Peyer's patch (tissue), 4 donors: ENCODE measurements around the gene OTUB2. TPM values are rescaled to one million over a fixed set of nuclear protein-coding genes. Genes with fewer than 3 reads are reported as not detected.

Experiments
- DNase-seq, 3 donors: peaks; one replicate each; pipeline ENCODE4 v3.0.0-alpha.2; 2017 to 2019
- H3K27ac ChIP-seq, 4 donors: fragments of 200-600 bp; sonication (generic); one replicate each; pipeline ENCODE4 v1.5.1; 2016 to 2019
- H3K27me3 ChIP-seq, 2 donors: fragments of 200-600 bp; sonication (generic); one replicate each; pipeline ENCODE4 v1.5.1; 2019
- H3K36me3 ChIP-seq, 3 donors: fragments of 200-600 bp; sonication (generic); one replicate each; pipeline ENCODE4 v1.5.1; 2016 to 2019
- H3K4me1 ChIP-seq, 4 donors: fragments of 200-600 bp; sonication (generic); one replicate each; pipeline ENCODE4 v1.5.1; 2016 to 2019
- H3K4me3 ChIP-seq, 4 donors: fragments of 200-600 bp; sonication (generic); 1 replicate in 3 of 4; 2 replicates in 1 of 4; pipeline ENCODE4 v1.5.1; 2016 to 2019; ENCODE audit warnings: mild to moderate bottlenecking in 1 of 4
- H3K9me3 ChIP-seq, 4 donors: fragments of 200-600 bp; sonication (generic); one replicate each; pipeline ENCODE4 v1.5.1; 2016 to 2019; ENCODE audit warnings: mild to moderate bottlenecking in 1 of 4
- CTCF ChIP-seq, 6 experiments: fragments of 450-650 bp in 4 of 6; fragments of 200-600 bp in 2 of 6; sonication (generic) in 1 of 6; IDR thresholded peaks; one replicate each; pipeline ENCODE4 v1.5.1; 2017 to 2019; ENCODE audit warnings: antibody characterized with exemption in 6 of 6, mild to moderate bottlenecking in 3 of 6, moderate library complexity in 1 of 6
- POLR2A ChIP-seq, 2 donors: fragments of 450-650 bp; IDR thresholded peaks; one replicate each; pipeline ENCODE4 v1.5.1; 2017; ENCODE audit warnings: antibody characterized with exemption in 2 of 2, mild to moderate bottlenecking in 2 of 2, moderate library complexity in 2 of 2
- total RNA-seq, 4 donors: library from RNA; depleted of rRNA; stranded (reverse); fragments of >200 nt; gene quantifications; one replicate each; pipeline ENCODE4 v1.1.0, GENCODE V29; 2016

Gene OTUB2
- total RNA-seq, 4 donors from 2014 or later: 3.4 to 4.9 (median 3.6) TPM; not detected in 1

GRCh38 chr14:93986955-93987354, 39.2 kb upstream of the OTUB2 start:
- no peak overlapping the region for H3K4me3 ChIP-seq
- no peaks in the 10 kb centered on the region for H3K27me3 ChIP-seq
- TF ChIP-seq CTCF (IDR thresholded peaks at IDR 0.05) (no peak), POLR2A (IDR thresholded peaks at IDR 0.05) (no peak)
- H3K27ac ChIP-seq: no peak overlapping the region
- no peaks in the 10 kb centered on the region for H3K9me3 ChIP-seq
- DNase-seq: no peak
- H3K36me3 ChIP-seq: no peaks in the 10 kb centered on the region
- H3K4me1 ChIP-seq: no peaks in the 10 kb centered on the region

- no peaks in the 10 kb centered on the region for H3K27me3 ChIP-seq
- no peak for TF ChIP-seq POLR2A (IDR thresholded peaks at IDR 0.05)
- TF ChIP-seq CTCF (IDR thresholded peaks at IDR 0.05): no peak
- no peak overlapping the region for H3K27ac ChIP-seq
- no peaks in the 10 kb centered on the region for H3K36me3 ChIP-seq
- no peak for DNase-seq
- no peaks in the 10 kb centered on the region for H3K4me1 ChIP-seq
- no peaks in the 10 kb centered on the region for H3K9me3 ChIP-seq
- no peak overlapping the region for H3K4me3 ChIP-seq
These were observed 38.8 kb upstream of the OTUB2 start for GRCh38 chr14:93987376-93987775.

- no peak for DNase-seq
- Histone ChIP-seq H3K27ac (no peak overlapping the region), H3K4me1 (no peaks in the 10 kb centered on the region), H3K4me3 (no peak overlapping the region), H3K9me3 (no peaks in the 10 kb centered on the region), H3K27me3 (no peaks in the 10 kb centered on the region), H3K36me3 (no peaks in the 10 kb centered on the region)
- TF ChIP-seq CTCF (IDR thresholded peaks at IDR 0.05) (no peak), POLR2A (IDR thresholded peaks at IDR 0.05) (no peak)
These were observed 38.2 kb upstream of the OTUB2 start for GRCh38 chr14:93987815-93988476.

GRCh38 chr14:93989939-93990338, 36.2 kb upstream of the OTUB2 start:
- Histone ChIP-seq H3K4me3 (no peak overlapping the region), H3K27ac (no peak overlapping the region), H3K4me1 (no peaks in the 10 kb centered on the region), H3K27me3 (no peaks in the 10 kb centered on the region), H3K36me3 (no peaks in the 10 kb centered on the region), H3K9me3 (no peaks in the 10 kb centered on the region)
- TF ChIP-seq POLR2A (IDR thresholded peaks at IDR 0.05) (no peak), CTCF (IDR thresholded peaks at IDR 0.05) (no peak)
- DNase-seq: no peak

GRCh38 chr14:93991212-93991611, 34.9 kb upstream of the OTUB2 start:
- H3K9me3 ChIP-seq: no peaks in the 10 kb centered on the region
- H3K4me1 ChIP-seq: no peaks in the 10 kb centered on the region
- no peak for DNase-seq
- H3K27ac ChIP-seq: peak overlapping the region in 1 of 4 donors; percentile 42
- TF ChIP-seq CTCF (IDR thresholded peaks at IDR 0.05): no peak
- TF ChIP-seq POLR2A (IDR thresholded peaks at IDR 0.05): no peak
- no peaks in the 10 kb centered on the region for H3K27me3 ChIP-seq
- H3K36me3 ChIP-seq: no peaks in the 10 kb centered on the region
- no peak overlapping the region for H3K4me3 ChIP-seq

- H3K9me3 ChIP-seq: no peaks in the 10 kb centered on the region
- TF ChIP-seq CTCF (IDR thresholded peaks at IDR 0.05) (no peak), POLR2A (IDR thresholded peaks at IDR 0.05) (no peak)
- peak overlapping the region in 1 of 4 donors; percentile 42 for H3K27ac ChIP-seq
- H3K4me3 ChIP-seq: no peak overlapping the region
- no peaks in the 10 kb centered on the region for H3K27me3 ChIP-seq
- H3K36me3 ChIP-seq: no peaks in the 10 kb centered on the region
- no peak for DNase-seq
- no peaks in the 10 kb centered on the region for H3K4me1 ChIP-seq
These were observed 34.5 kb upstream of the OTUB2 start for GRCh38 chr14:93991649-93992048.
